ENCODE measurements around the gene CHRNB4. TPM values are rescaled to one million over a fixed set of nuclear protein-coding genes. Genes with fewer than 3 reads are reported as not detected.

Gene CHRNB4
- polyA plus RNA-seq, 1 of the 3 experiments (the other 2 are of a cell fraction) = 0.30 TPM

DNA sequence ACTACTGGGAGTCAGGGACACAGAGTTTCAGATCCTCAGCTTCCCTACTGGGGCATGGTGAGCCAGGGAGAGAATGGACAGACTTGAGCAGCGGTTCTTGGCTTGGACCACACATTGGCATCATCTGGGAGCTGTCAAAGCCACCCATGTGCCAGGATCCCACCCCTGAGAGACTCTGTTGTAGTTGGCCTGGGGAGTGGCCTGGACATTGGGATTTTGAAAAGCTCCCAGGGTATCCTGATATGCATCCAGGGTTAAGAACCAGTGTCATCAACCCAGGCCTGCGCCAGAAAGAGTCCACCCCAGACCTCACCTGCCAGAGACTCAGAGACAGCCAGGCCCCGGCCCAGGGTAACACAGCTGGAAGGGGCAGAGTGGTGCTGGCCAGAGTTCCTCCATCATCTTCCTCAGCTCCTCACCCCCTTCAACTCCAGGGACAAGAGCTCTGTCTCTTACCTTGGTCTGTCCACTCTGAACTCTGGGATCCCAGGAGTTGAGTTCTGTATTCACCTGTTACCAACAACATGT is 33.0 kb upstream of the CHRNB4 start:
- H3K4me2 ChIP-seq = no peak overlapping the region
- no peaks in the 10 kb centered on the region for H3K27me3 ChIP-seq (ENCODE audit: insufficient read depth)
- H4K20me1 ChIP-seq (ENCODE audit: insufficient read depth) = no peaks in the 10 kb centered on the region
- no peaks in the 10 kb centered on the region for H3K36me3 ChIP-seq (replicated peaks in 1 of 2; ENCODE audit: control insufficient read depth in 1 of 2, insufficient read depth in 2 of 2, low read length in 1 of 2)
- H3K4me1 ChIP-seq (ENCODE audit: control insufficient read depth in 1 of 2, insufficient read depth in 2 of 2, low read depth in 1 of 2, low read length in 1 of 2) = peaks cover 0 to 67% of the 10 kb centered on the region in 2 experiments; a peak in 2 of 4 replicates
- TF ChIP-seq MXI1 (IDR thresholded peaks at IDR 0.05; ENCODE audit: low read depth, low read length) = 0 out of 2 replicates have a peak, but pooled peaks have one; percentile 20
- TF ChIP-seq POLR2AphosphoS5 (IDR thresholded peaks at IDR 0.05; ENCODE audit: low read depth, low read length) = no peak
- TF ChIP-seq FOXM1 (IDR thresholded peaks at IDR 0.05; ENCODE audit: low read depth) = no peak
- TF ChIP-seq, protein P1, sequence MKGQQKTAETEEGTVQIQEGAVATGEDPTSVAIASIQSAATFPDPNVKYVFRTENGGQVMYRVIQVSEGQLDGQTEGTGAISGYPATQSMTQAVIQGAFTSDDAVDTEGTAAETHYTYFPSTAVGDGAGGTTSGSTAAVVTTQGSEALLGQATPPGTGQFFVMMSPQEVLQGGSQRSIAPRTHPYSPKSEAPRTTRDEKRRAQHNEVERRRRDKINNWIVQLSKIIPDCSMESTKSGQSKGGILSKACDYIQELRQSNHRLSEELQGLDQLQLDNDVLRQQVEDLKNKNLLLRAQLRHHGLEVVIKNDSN (IDR thresholded peaks at IDR 0.05; ENCODE audit: borderline replicate concordance, low read depth) = no peak
- no peak for TF ChIP-seq EZH2phosphoT487 (IDR thresholded peaks at IDR 0.05; ENCODE audit: borderline replicate concordance, low read depth)
- WGBS (ENCODE audit: low lambda C conversion rate) = no CpG with 5 or more reads among the region's 3 CpGs
- ChIA-PET POLR2A (interaction anchor here (3.7 to 5.2 kb wide), 3 partner anchors 9 to 54 kb away, joined by 55 to 279 read pairs (median 191); partner anchors contain the start of genes CHRNA3 and CHRNB4), CTCF (interaction anchor here (0.7 to 6.6 kb wide), 6 partner anchors 10 to 365 kb away, joined by 3 to 104 read pairs (median 6); partner anchors contain the start of gene CHRNB4)
- H3K9me3 ChIP-seq = no peaks in the 10 kb centered on the region
- DNase-seq = no peak
- H3F3A ChIP-seq (replicated peaks; ENCODE audit: insufficient read depth) = no peaks in the 10 kb centered on the region
- H3K4me3 ChIP-seq (ENCODE audit: low read depth in 2 of 2, low read length in 1 of 2) = no peak overlapping the region
- H3K27ac ChIP-seq (ENCODE audit: low read depth in 2 of 2, low read length in 1 of 2) = peak overlapping the region in 1 of 2 experiments; percentile 99; a peak in 2 of 4 replicates
- H3K9me2 ChIP-seq = no peaks in the 10 kb centered on the region
- no peaks in the 10 kb centered on the region for H3K79me2 ChIP-seq (ENCODE audit: insufficient read depth)
- no peak overlapping the region for H3K9ac ChIP-seq
- H2AFZ ChIP-seq (ENCODE audit: low read depth) = no peak overlapping the region

DNA sequence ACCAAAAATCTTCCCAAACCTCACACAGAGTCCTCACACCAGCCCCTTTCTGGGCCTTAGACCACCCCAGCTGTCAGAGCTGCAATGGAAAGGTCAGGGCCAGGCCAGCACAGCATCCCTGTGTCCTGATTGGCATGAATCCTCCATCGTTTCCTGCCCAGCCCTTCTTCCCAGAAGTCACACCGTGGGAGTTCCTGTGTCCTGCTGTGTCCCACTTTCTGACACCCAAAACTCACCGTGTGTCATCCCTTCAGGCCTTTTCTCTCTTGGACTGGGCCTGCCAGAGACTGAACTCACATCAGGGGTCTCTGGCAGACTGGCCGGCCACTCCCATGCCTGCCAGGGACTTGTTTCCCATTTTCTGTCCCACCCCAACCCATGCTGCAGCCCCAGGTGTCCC is 32.5 kb upstream of the CHRNB4 start:
- POLR2A ChIA-PET = interaction anchor here (1.1 to 5.2 kb wide), 4 partner anchors 9 to 79 kb away, joined by 3 to 279 read pairs (median 123); partner anchors contain the start of genes CHRNA3 and CHRNB4
- WGBS (ENCODE audit: low lambda C conversion rate) = 48% methylated on average over 4 of the region's 4 CpGs

More for the DNA sequence above, 32.5 kb upstream of the CHRNB4 start:
- Histone ChIP-seq H3K36me3 (replicated peaks in 1 of 2; ENCODE audit: control insufficient read depth in 1 of 2, insufficient read depth in 2 of 2, low read length in 1 of 2) (no peaks in the 10 kb centered on the region), H3K27me3 (ENCODE audit: insufficient read depth) (no peaks in the 10 kb centered on the region), H3K4me3 (ENCODE audit: low read depth in 2 of 2, low read length in 1 of 2) (no peak overlapping the region), H2AFZ (ENCODE audit: low read depth) (no peak overlapping the region), H3K9ac (no peak overlapping the region), H3K4me1 (ENCODE audit: control insufficient read depth in 1 of 2, insufficient read depth in 2 of 2, low read depth in 1 of 2, low read length in 1 of 2) (peaks cover 0 to 65% of the 10 kb centered on the region in 2 experiments; a peak in 2 of 4 replicates), H3K9me3 (no peaks in the 10 kb centered on the region), H3K79me2 (ENCODE audit: insufficient read depth) (no peaks in the 10 kb centered on the region), H3K4me2 (no peak overlapping the region), H3F3A (replicated peaks; ENCODE audit: insufficient read depth) (no peaks in the 10 kb centered on the region), H3K27ac (ENCODE audit: low read depth in 2 of 2, low read length in 1 of 2) (peak overlapping the region in 1 of 2 experiments; percentile 99; a peak in 2 of 4 replicates), H3K9me2 (no peaks in the 10 kb centered on the region), H4K20me1 (ENCODE audit: insufficient read depth) (no peaks in the 10 kb centered on the region)
- CTCF ChIA-PET = interaction anchor here (0.7 to 6.6 kb wide), 5 partner anchors 11 to 36 kb away, joined by 4 to 104 read pairs (median 16); partner anchors contain the start of gene CHRNB4
- no peak for DNase-seq
- TF ChIP-seq FOSL2 (IDR thresholded peaks at IDR 0.05; ENCODE audit: borderline replicate concordance, low read depth) = no peak
- TF ChIP-seq, protein P2, sequence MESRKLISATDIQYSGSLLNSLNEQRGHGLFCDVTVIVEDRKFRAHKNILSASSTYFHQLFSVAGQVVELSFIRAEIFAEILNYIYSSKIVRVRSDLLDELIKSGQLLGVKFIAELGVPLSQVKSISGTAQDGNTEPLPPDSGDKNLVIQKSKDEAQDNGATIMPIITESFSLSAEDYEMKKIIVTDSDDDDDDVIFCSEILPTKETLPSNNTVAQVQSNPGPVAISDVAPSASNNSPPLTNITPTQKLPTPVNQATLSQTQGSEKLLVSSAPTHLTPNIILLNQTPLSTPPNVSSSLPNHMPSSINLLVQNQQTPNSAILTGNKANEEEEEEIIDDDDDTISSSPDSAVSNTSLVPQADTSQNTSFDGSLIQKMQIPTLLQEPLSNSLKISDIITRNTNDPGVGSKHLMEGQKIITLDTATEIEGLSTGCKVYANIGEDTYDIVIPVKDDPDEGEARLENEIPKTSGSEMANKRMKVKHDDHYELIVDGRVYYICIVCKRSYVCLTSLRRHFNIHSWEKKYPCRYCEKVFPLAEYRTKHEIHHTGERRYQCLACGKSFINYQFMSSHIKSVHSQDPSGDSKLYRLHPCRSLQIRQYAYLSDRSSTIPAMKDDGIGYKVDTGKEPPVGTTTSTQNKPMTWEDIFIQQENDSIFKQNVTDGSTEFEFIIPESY (IDR thresholded peaks at IDR 0.05; ENCODE audit: borderline replicate concordance, low read depth) = no peak
- TF ChIP-seq, protein P3, sequence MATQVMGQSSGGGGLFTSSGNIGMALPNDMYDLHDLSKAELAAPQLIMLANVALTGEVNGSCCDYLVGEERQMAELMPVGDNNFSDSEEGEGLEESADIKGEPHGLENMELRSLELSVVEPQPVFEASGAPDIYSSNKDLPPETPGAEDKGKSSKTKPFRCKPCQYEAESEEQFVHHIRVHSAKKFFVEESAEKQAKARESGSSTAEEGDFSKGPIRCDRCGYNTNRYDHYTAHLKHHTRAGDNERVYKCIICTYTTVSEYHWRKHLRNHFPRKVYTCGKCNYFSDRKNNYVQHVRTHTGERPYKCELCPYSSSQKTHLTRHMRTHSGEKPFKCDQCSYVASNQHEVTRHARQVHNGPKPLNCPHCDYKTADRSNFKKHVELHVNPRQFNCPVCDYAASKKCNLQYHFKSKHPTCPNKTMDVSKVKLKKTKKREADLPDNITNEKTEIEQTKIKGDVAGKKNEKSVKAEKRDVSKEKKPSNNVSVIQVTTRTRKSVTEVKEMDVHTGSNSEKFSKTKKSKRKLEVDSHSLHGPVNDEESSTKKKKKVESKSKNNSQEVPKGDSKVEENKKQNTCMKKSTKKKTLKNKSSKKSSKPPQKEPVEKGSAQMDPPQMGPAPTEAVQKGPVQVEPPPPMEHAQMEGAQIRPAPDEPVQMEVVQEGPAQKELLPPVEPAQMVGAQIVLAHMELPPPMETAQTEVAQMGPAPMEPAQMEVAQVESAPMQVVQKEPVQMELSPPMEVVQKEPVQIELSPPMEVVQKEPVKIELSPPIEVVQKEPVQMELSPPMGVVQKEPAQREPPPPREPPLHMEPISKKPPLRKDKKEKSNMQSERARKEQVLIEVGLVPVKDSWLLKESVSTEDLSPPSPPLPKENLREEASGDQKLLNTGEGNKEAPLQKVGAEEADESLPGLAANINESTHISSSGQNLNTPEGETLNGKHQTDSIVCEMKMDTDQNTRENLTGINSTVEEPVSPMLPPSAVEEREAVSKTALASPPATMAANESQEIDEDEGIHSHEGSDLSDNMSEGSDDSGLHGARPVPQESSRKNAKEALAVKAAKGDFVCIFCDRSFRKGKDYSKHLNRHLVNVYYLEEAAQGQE (IDR thresholded peaks at IDR 0.05; ENCODE audit: low read depth, low read length) = no peak
- no peak for TF ChIP-seq GATA2 (CRISPR knock-in tag; IDR thresholded peaks at IDR 0.05)
- no peak for TF ChIP-seq EZH2phosphoT487 (IDR thresholded peaks at IDR 0.05; ENCODE audit: borderline replicate concordance, low read depth)
- TF ChIP-seq MEF2A (IDR thresholded peaks at IDR 0.05; ENCODE audit: borderline replicate concordance, low read depth) = no peak
